Loucy (cell line): Measurements from ENCODE around the gene RIPOR2.

Experiments used
- EZH2phosphoT487 ChIP-seq: fragments of 200-600 bp; IDR thresholded peaks from 2 replicates; pipeline ENCODE4 v1.6.1; 2018; ENCODE audit warnings: antibody characterized with exemption, mild to moderate bottlenecking, moderate library complexity, borderline replicate concordance
- TF ChIP-seq, protein P1 (sequence below): fragments of 200-600 bp; sonication (generic); conservative IDR thresholded peaks from 2 replicates; pipeline ENCODE4 v1.5.1; 2014; ENCODE audit warnings: mild to moderate bottlenecking, antibody characterized with exemption, low read length

DNA sequence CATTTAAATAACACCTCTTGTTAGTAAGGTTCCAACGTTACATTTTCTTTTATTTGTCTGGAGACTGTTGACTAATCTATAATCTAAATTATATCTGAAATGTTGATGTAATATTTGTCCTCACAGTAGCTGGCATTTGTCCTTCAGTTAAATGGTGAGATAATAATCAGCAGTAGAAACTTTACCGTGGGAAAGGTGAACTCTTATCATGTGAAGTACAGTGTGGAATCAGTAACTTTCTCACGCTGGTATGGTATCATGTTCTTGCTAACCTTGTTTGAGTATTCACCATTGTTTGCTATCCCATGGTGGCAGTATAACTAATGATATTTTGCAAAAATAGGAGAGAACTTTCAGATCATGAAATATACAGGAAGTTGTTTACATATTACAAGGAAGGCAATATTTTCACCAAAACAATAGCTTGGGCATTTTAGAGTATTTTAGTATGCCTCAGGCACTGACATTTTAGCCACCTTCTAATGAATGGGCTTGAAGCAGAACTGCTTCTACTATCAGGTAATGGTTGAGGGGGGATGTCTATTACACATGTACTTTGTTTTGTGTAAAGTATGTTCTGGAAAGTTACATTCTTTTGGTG lies 156.2 kb downstream of the RIPOR2 start:
- TF ChIP-seq, protein P1, sequence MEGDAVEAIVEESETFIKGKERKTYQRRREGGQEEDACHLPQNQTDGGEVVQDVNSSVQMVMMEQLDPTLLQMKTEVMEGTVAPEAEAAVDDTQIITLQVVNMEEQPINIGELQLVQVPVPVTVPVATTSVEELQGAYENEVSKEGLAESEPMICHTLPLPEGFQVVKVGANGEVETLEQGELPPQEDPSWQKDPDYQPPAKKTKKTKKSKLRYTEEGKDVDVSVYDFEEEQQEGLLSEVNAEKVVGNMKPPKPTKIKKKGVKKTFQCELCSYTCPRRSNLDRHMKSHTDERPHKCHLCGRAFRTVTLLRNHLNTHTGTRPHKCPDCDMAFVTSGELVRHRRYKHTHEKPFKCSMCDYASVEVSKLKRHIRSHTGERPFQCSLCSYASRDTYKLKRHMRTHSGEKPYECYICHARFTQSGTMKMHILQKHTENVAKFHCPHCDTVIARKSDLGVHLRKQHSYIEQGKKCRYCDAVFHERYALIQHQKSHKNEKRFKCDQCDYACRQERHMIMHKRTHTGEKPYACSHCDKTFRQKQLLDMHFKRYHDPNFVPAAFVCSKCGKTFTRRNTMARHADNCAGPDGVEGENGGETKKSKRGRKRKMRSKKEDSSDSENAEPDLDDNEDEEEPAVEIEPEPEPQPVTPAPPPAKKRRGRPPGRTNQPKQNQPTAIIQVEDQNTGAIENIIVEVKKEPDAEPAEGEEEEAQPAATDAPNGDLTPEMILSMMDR = peak; percentile 22; the same call in 1 of the 2 replicates
- TF ChIP-seq EZH2phosphoT487 = no peak
